NT2/D1 (cell line): ENCODE results near the gene TNFRSF21.

Source experiments
- DNase-seq: peaks from one replicate; pipeline ENCODE4 v3.0.0-alpha.2; 2011; ENCODE audit warnings: low read depth, low spot score
- H3K27me3 ChIP-seq: 2 replicates; pipeline ENCODE4 v1.6.0; 2011; ENCODE audit warnings: mild to moderate bottlenecking; ENCODE audit not compliant: insufficient read length, insufficient read depth
- H3K36me3 ChIP-seq: 2 replicates; pipeline ENCODE4 v1.6.1; 2011; ENCODE audit warnings: mild to moderate bottlenecking, low read length, mixed read lengths; ENCODE audit not compliant: insufficient read depth, insufficient read length
- H3K4me1 ChIP-seq: 2 replicates; pipeline ENCODE4 v1.5.1; 2011; ENCODE audit not compliant: insufficient read depth, insufficient read length
- H3K4me3 ChIP-seq: 2 replicates; pipeline ENCODE4 v1.5.1; 2011; ENCODE audit warnings: low read depth; ENCODE audit not compliant: insufficient read length
- H3K9ac ChIP-seq: 2 replicates; pipeline ENCODE4 v1.6.0; 2011; ENCODE audit warnings: low read depth; ENCODE audit not compliant: insufficient read length
- H3K9me3 ChIP-seq: 2 replicates; pipeline ENCODE4 v1.5.1; 2011; ENCODE audit warnings: mild to moderate bottlenecking, low read length; ENCODE audit not compliant: insufficient read depth
- SUZ12 ChIP-seq: IDR thresholded peaks from 2 replicates; pipeline ENCODE4 v1.6.1; 2011; ENCODE audit not compliant: insufficient read length, insufficient read depth; ENCODE audit errors: extremely low read depth
- YY1 ChIP-seq: IDR thresholded peaks from 2 replicates; pipeline ENCODE4 v1.6.1; 2011; ENCODE audit not compliant: insufficient read length, insufficient read depth
- ZNF274 ChIP-seq: IDR thresholded peaks from 2 replicates; pipeline ENCODE4 v1.6.1; 2011; ENCODE audit warnings: mild to moderate bottlenecking, low read depth, low read length

The TNFRSF21 gene

DNA sequence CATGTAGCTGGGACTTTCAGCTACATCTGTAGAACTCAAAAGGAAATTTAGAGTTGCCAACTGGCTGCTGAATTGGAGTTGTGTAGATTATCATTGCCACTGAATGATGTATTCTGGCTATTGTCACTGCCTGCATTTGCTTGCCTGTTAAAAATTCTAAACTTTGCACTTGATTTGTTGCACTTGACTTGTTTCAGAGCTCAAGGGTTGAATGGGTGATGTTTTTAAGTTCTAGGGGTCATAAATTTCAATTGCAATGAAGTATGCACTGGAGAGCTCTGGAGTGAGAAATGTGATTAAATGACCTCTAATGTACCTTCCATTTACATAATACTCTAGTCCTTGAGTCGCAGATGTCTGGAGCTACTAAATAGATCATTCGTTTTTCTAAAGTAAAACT is 102.4 kb downstream of the TNFRSF21 start:
- Histone ChIP-seq H3K9me3 (no peaks in the 10 kb centered on the region), H3K9ac (no peak overlapping the region), H3K4me3 (no peak overlapping the region), H3K27me3 (no peaks in the 10 kb centered on the region), H3K36me3 (no peaks in the 10 kb centered on the region), H3K4me1 (no peaks in the 10 kb centered on the region)
- TF ChIP-seq YY1 (no peak), ZNF274 (no peak), SUZ12 (no peak)
- no peak for DNase-seq

- Histone ChIP-seq H3K4me1 (no peaks in the 10 kb centered on the region), H3K27me3 (no peaks in the 10 kb centered on the region), H3K9me3 (no peaks in the 10 kb centered on the region), H3K4me3 (no peak overlapping the region), H3K36me3 (no peaks in the 10 kb centered on the region), H3K9ac (no peak overlapping the region)
- no peak for DNase-seq
- no peak for TF ChIP-seq ZNF274
- no peak for TF ChIP-seq SUZ12
- no peak for TF ChIP-seq YY1
Measured at GRCh38 chr6:47206626-47207025, 103.1 kb downstream of the TNFRSF21 start.

DNA sequence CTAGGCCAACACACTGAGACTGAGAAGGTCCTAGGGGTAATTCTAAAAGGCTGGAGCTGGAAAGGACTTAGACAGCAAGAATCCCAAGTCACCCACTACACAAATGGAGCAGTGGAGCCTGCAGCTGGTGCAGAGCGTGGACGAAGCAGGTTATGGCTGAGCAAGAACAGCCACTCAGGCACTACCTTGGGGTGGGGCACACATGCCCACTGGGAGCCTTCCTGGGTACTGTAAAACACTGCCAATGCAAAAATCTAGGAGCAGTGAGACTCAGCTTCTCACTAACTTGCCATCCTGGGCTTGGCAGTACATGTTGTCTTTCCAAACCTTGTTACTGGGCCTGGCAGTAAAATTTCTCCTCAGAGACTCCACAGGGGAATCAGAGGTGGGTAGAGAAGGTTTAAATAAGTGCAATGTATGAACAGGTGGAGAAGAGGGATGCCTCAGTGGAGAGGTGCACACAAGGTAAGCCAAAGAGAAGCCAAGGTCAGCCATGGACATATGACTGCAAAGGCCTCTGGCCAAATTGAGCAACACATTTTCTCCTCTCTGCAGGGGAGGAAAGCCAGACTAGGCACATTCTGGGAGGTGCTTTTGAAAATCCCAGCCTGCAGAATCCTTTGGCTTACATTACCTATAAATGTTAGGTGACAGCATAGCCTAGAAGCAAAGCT is 105.6 kb downstream of the TNFRSF21 start:
- Histone ChIP-seq H3K4me3 (no peak overlapping the region), H3K9ac (no peak overlapping the region), H3K4me1 (no peaks in the 10 kb centered on the region), H3K27me3 (no peaks in the 10 kb centered on the region), H3K36me3 (no peaks in the 10 kb centered on the region), H3K9me3 (no peaks in the 10 kb centered on the region)
- no peak for TF ChIP-seq SUZ12
- no peak for TF ChIP-seq YY1
- TF ChIP-seq ZNF274 = no peak
- DNase-seq = no peak

DNA sequence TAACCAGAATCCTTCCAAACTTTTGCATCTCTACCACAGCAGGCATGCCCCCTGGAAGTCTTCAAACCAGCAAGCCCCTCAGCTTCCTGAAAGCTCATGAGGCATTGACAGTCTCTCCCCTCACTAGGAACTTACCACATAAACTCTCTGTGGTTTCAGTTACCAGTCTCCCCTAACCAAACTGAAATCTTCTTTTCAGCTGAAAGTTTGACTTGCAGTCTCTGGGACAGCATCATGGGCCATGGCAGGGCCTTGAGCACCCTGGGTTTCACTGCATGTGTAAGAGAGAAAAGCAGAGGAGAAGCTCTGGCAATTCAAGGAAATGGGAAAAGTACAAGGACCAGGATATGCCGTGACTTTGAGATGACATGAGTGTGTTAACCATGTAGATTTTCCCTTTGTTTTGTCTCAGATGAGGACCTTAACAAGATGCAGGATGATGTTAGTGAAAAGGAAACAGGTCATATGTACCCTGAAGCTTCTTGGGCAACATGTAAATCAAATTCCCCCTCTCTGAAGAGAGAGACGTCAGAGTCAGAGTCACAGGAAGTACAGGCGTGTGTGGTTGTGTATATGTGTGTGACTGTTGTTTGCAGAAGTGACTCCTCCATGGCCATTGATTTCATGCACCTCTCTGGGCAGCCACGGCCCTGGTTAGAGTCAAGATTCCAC is 106.3 kb downstream of the TNFRSF21 start:
- no peak for TF ChIP-seq SUZ12
- no peak for TF ChIP-seq YY1
- TF ChIP-seq ZNF274 = no peak
- DNase-seq = no peak
- no peak overlapping the region for H3K9ac ChIP-seq

GRCh38 chr6:47202644-47203205 is 107.0 kb downstream of the TNFRSF21 start:
- TF ChIP-seq SUZ12 (no peak), YY1 (no peak), ZNF274 (no peak)
- no peaks in the 10 kb centered on the region for H3K4me1 ChIP-seq

More for the DNA sequence above, 106.3 kb downstream of the TNFRSF21 start:
- no peaks in the 10 kb centered on the region for H3K36me3 ChIP-seq
- H3K27me3 ChIP-seq = no peaks in the 10 kb centered on the region
- H3K4me3 ChIP-seq = no peak overlapping the region
- no peaks in the 10 kb centered on the region for H3K4me1 ChIP-seq
- H3K9me3 ChIP-seq = no peaks in the 10 kb centered on the region

GRCh38 chr6:47200536-47201334 is 109.0 kb downstream of the TNFRSF21 start:
- Histone ChIP-seq H3K4me1 (no peaks in the 10 kb centered on the region), H3K36me3 (no peaks in the 10 kb centered on the region)
- no peak for DNase-seq

More at GRCh38 chr6:47202644-47203205, 107.0 kb downstream of the TNFRSF21 start:
- Histone ChIP-seq H3K27me3 (no peaks in the 10 kb centered on the region), H3K4me3 (no peak overlapping the region), H3K9me3 (no peaks in the 10 kb centered on the region), H3K36me3 (no peaks in the 10 kb centered on the region), H3K9ac (no peak overlapping the region)
- no peak for DNase-seq

More at GRCh38 chr6:47200536-47201334, 109.0 kb downstream of the TNFRSF21 start:
- no peak for TF ChIP-seq ZNF274
- no peak for TF ChIP-seq SUZ12
- TF ChIP-seq YY1 = no peak
- Histone ChIP-seq H3K9ac (no peak overlapping the region), H3K9me3 (no peaks in the 10 kb centered on the region), H3K27me3 (no peaks in the 10 kb centered on the region), H3K4me3 (no peak overlapping the region)
